HepG2 (cell line): ENCODE results near the gene TTC23L. TPM values are rescaled to one million over a fixed set of nuclear protein-coding genes. Genes with fewer than 3 reads are reported as not detected.

Experiments
- ADNP ChIP-seq: sonication (generic); formaldehyde crosslinking; IDR thresholded peaks from 2 replicates; pipeline ENCODE4 v1.4.0; 2020; ENCODE audit warnings: missing genetic modification reagents
- ARID2 ChIP-seq: sonication (generic); formaldehyde crosslinking; IDR thresholded peaks from 2 replicates; pipeline ENCODE4 v1.8.1; 2022; ENCODE audit warnings: mild to moderate bottlenecking, missing genetic modification reagents, borderline replicate concordance
- ARNT ChIP-seq: fragments of 450-650 bp; IDR thresholded peaks from 2 replicates; pipeline ENCODE4 v1.6.1; 2017
- BORCS8-MEF2B ChIP-seq: sonication (generic); formaldehyde crosslinking; IDR thresholded peaks from 2 replicates; pipeline ENCODE4 v1.8.0; 2022; ENCODE audit warnings: mild to moderate bottlenecking, missing genetic modification reagents
- CERS6 ChIP-seq: sonication (generic); formaldehyde crosslinking; IDR thresholded peaks from 2 replicates; pipeline ENCODE4 v1.5.0; 2020; ENCODE audit warnings: missing genetic modification reagents
- FOXK1 ChIP-seq: sonication (generic); formaldehyde crosslinking; IDR thresholded peaks from 2 replicates; pipeline ENCODE4 v1.4.0; 2020; ENCODE audit warnings: low read depth, missing genetic modification reagents, borderline replicate concordance
- IKZF1 ChIP-seq: fragments of 450-650 bp; IDR thresholded peaks from 2 replicates; pipeline ENCODE4 v1.7.1; 2016
- JUN ChIP-seq: sonication (generic); formaldehyde crosslinking; IDR thresholded peaks from 2 replicates; pipeline ENCODE4 v1.4.0; 2020; ENCODE audit warnings: mild to moderate bottlenecking, missing genetic modification reagents
- LBX2 ChIP-seq: sonication (generic); formaldehyde crosslinking; IDR thresholded peaks from 2 replicates; pipeline ENCODE4 v1.5.0; 2020; ENCODE audit warnings: missing genetic modification reagents, mild to moderate bottlenecking, borderline replicate concordance
- PRDM10 ChIP-seq: sonication (generic); formaldehyde crosslinking; IDR thresholded peaks from 2 replicates; pipeline ENCODE4 v1.4.0; 2020; ENCODE audit warnings: low read depth, missing genetic modification reagents
- TSC22D2 ChIP-seq: sonication (generic); formaldehyde crosslinking; IDR thresholded peaks from 2 replicates; pipeline ENCODE4 v1.5.1; 2020; ENCODE audit warnings: missing genetic modification reagents, mild to moderate bottlenecking, borderline replicate concordance
- XBP1 ChIP-seq: sonication (generic); formaldehyde crosslinking; IDR thresholded peaks from 2 replicates; pipeline ENCODE4 v1.5.0; 2020; ENCODE audit warnings: missing genetic modification reagents
- ZNF232 ChIP-seq: sonication (generic); formaldehyde crosslinking; IDR thresholded peaks from 2 replicates; pipeline ENCODE4 v1.4.0; 2020; ENCODE audit warnings: missing genetic modification reagents, borderline replicate concordance
- ZNF235 ChIP-seq: sonication (generic); formaldehyde crosslinking; IDR thresholded peaks from 2 replicates; pipeline ENCODE4 v1.8.1; 2023; ENCODE audit warnings: mild to moderate bottlenecking, missing genetic modification reagents, borderline replicate concordance
- ZNF333 ChIP-seq: sonication (generic); formaldehyde crosslinking; IDR thresholded peaks from 2 replicates; pipeline ENCODE4 v1.4.0; 2020; ENCODE audit warnings: mild to moderate bottlenecking, missing genetic modification reagents, borderline replicate concordance
- ZNF569 ChIP-seq: sonication (generic); formaldehyde crosslinking; IDR thresholded peaks from 2 replicates; pipeline ENCODE4 v1.5.0; 2020; ENCODE audit warnings: mild to moderate bottlenecking, missing genetic modification reagents, moderate library complexity, borderline replicate concordance
- ZNF800 ChIP-seq: sonication (generic); formaldehyde crosslinking; IDR thresholded peaks from 2 replicates; pipeline ENCODE4 v1.4.0; 2020; ENCODE audit warnings: missing genetic modification reagents
- polyA plus RNA-seq, 8 experiments: library from polyadenylated mRNA; depleted of rRNA in 3 of 8; stranded (reverse) in 7 of 8; unstranded in 1 of 8; fragments of >200 nt; fragmentation: Illumina TruSeq in 4 of 8; extraction: Trizol in 4 of 8; gene quantifications; 2 replicates each; pipeline versions ENCODE4 v1.2.1 to v1.2.3, GENCODE V29; 2011 to 2016; ENCODE audit warnings: low read depth in 4 of 8, missing spikeins in 1 of 8, mixed read lengths in 1 of 8; ENCODE audit not compliant: insufficient read depth in 1 of 8
- total RNA-seq, 5 experiments: library from RNA; depleted of rRNA; stranded (reverse); fragments of >200 nt; fragmentation: Illumina TruSeq; extraction: Trizol; gene quantifications; 2 replicates each; pipeline ENCODE4 v1.2.3, GENCODE V29; 2016; ENCODE audit warnings: low read depth in 1 of 5
- TF ChIP-seq, protein P1 (sequence below): sonication (generic); formaldehyde crosslinking; IDR thresholded peaks from 2 replicates; pipeline ENCODE4 v1.4.0; 2020; ENCODE audit warnings: mild to moderate bottlenecking, missing genetic modification reagents

Gene TTC23L
- total and polyA plus RNA-seq, 2 of the 13 experiments (the other 11 are each of a cell fraction or from before 2014, with no cell fraction given): 0.37 to 1.4 TPM

DNA sequence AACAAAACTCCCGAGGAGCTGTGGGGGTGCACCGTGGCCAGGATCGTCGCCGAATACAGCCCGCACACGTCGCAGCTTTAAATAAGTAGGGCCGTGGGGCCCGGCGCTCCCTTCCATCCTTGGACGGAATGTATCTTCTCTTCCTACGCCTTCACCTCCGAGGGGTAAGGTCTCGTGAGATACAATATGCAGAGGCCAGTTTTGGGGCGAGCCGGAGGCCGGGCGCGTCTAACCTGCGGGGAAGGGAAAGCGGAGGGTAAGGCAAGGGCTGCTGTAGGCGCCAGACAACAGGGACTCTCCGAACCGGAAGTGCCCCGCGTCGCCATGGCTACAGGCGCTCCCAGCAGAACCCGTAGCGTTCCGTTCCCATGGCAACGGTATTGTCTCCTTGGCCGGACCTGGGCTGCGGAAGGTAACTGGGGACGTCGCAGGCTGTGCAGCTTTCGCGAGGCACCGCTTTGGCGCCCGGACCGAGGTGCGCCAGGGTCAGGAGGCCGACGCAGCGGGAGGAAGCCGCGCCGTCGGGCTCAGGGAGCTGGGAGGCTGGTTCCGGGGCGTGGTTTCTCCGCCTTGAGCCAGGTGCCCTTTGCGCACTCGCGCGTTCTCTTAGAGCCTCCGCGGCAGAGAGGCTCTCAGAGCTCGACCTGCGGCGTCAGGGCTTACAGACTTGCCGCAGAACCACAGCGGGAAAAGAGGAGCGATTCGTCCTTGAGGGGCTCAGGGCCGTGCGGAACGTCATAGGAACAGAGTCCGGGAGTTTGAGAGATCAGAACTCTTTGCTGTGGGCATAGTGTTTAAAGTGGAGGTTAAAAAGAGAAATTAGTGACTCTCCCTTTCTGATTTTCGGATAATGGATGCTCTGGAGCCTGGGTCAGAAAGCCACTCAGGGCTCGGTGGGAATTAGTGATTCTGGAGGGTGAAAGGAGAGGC, at the start of gene TTC23L (continued):
- TF ChIP-seq, protein P1, sequence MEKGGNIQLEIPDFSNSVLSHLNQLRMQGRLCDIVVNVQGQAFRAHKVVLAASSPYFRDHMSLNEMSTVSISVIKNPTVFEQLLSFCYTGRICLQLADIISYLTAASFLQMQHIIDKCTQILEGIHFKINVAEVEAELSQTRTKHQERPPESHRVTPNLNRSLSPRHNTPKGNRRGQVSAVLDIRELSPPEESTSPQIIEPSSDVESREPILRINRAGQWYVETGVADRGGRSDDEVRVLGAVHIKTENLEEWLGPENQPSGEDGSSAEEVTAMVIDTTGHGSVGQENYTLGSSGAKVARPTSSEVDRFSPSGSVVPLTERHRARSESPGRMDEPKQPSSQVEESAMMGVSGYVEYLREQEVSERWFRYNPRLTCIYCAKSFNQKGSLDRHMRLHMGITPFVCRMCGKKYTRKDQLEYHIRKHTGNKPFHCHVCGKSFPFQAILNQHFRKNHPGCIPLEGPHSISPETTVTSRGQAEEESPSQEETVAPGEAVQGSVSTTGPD (CRISPR knock-in tag): peak; percentile 75; the same call in 1 of the 2 replicates
- TF ChIP-seq ZNF333 (CRISPR knock-in tag) (peak; percentile 67; the same call in 1 of the 2 replicates), IKZF1 (no peak), CERS6 (CRISPR knock-in tag) (no peak), XBP1 (no peak), LBX2 (CRISPR knock-in tag) (0 out of 2 replicates have a peak, but pooled peaks have one; percentile 29), ZNF235 (CRISPR knock-in tag) (no peak; the same call in 1 of the 2 replicates), FOXK1 (CRISPR knock-in tag) (peak; percentile 76), ZNF232 (CRISPR knock-in tag) (peak; percentile 62; the same call in 1 of the 2 replicates), BORCS8-MEF2B (CRISPR knock-in tag) (peak; percentile 85; the same call in 1 of the 2 replicates), ZNF800 (CRISPR knock-in tag) (peak; percentile 97), PRDM10 (CRISPR knock-in tag) (no peak), ARID2 (CRISPR knock-in tag) (0 out of 2 replicates have a peak, but pooled peaks have one; percentile 48), TSC22D2 (CRISPR knock-in tag) (peak; percentile 79; the same call in 1 of the 2 replicates), ARNT (no peak), ZNF569 (CRISPR knock-in tag) (peak; percentile 77; the same call in 1 of the 2 replicates), ADNP (no peak), JUN (CRISPR knock-in tag) (peak; percentile 59; the same call in 1 of the 2 replicates)
